Cardiac septum (tissue), 1 donor: ENCODE results near the gene KIF23. TPM values are rescaled to one million over a fixed set of nuclear protein-coding genes. Genes with fewer than 3 reads are reported as not detected.

Experiments
- DNase-seq: peaks from one replicate; pipeline ENCODE4 v3.0.0-alpha.2; 2020; ENCODE audit warnings: low spot score
- intact Hi-C: fragments of 100-400 bp; cut with DNase I; formaldehyde crosslinking; loops from one replicate; pipeline ENCODE4 v1.14.0; 2022
- total RNA-seq: library from RNA; stranded (reverse); fragmentation: NEBNext Ultra II Directional; extraction: Animal tissue kit (Norgen Biotek cat#: 25700); gene quantifications from one replicate; pipeline ENCODE4 v1.2.1, GENCODE V29; 2021
- donor health status: DM: no; HTN: no; CAD: no.

The KIF23 gene
- total RNA-seq, 1 donor from 2014 or later = 1.3 TPM

GRCh38 chr15:69392352-69392751 is 21.8 kb upstream of the KIF23 start:
- intact Hi-C loops = loop anchor here (10.0 kb wide), 1 partner anchor 118 kb away; no protein-coding TSS in a partner anchor
- DNase-seq = no peak

GRCh38 chr15:69393831-69394491 is 20.2 kb upstream of the KIF23 start:
- intact Hi-C loops = loop anchor here (10.0 kb wide), 1 partner anchor 119 kb away; no protein-coding TSS in a partner anchor
- DNase-seq = no peak

GRCh38 chr15:69394556-69395282 is 19.4 kb upstream of the KIF23 start:
- DNase-seq = peak; percentile 91
- intact Hi-C loops = loop anchor here (1.0 to 10.0 kb wide), 2 partner anchors 120 to 335 kb away; no protein-coding TSS in a partner anchor

- intact Hi-C loops = loop anchor here (1.0 to 10.0 kb wide), 2 partner anchors 121 to 336 kb away; no protein-coding TSS in a partner anchor
- no peak for DNase-seq
Measured at GRCh38 chr15:69395460-69395859, 18.7 kb upstream of the KIF23 start.

- intact Hi-C loops = loop anchor here (1.0 to 10.0 kb wide), 2 partner anchors 121 to 337 kb away; no protein-coding TSS in a partner anchor
- DNase-seq = no peak
Measured at GRCh38 chr15:69395991-69396390, 18.2 kb upstream of the KIF23 start.

- no peak for DNase-seq
- intact Hi-C loops = loop anchor here (10.0 kb wide), 1 partner anchor 124 kb away; no protein-coding TSS in a partner anchor
Measured at GRCh38 chr15:69398491-69398891, 15.7 kb upstream of the KIF23 start.

- intact Hi-C loops = no loop called here
Measured at GRCh38 chr15:69400850-69401249, 13.3 kb upstream of the KIF23 start.

GRCh38 chr15:69402816-69403215 is 11.3 kb upstream of the KIF23 start:
- intact Hi-C loops = no loop called here
- DNase-seq = no peak

More at GRCh38 chr15:69400850-69401249, 13.3 kb upstream of the KIF23 start:
- DNase-seq = no peak

- no peak for DNase-seq
- intact Hi-C loops = no loop called here
Measured at GRCh38 chr15:69403594-69403993, 10.6 kb upstream of the KIF23 start.

- intact Hi-C loops = no loop called here
- no peak for DNase-seq
Measured at GRCh38 chr15:69405110-69405509, 9.0 kb upstream of the KIF23 start.

- intact Hi-C loops = no loop called here
Measured at GRCh38 chr15:69407719-69408400, 6.3 kb upstream of the KIF23 start.

GRCh38 chr15:69408841-69409240 is 5.3 kb upstream of the KIF23 start:
- no peak for DNase-seq
- intact Hi-C loops = no loop called here

More at GRCh38 chr15:69407719-69408400, 6.3 kb upstream of the KIF23 start:
- no peak for DNase-seq

GRCh38 chr15:69410248-69410874 is 3.8 kb upstream of the KIF23 start:
- DNase-seq = no peak
- intact Hi-C loops = no loop called here

- no peak for DNase-seq
- intact Hi-C loops = no loop called here
Measured at GRCh38 chr15:69412274-69412673, 1.9 kb upstream of the KIF23 start.

GRCh38 chr15:69412701-69413100 is 1.4 kb upstream of the KIF23 start:
- intact Hi-C loops = no loop called here

GRCh38 chr15:69414701-69415167 is 585 bp downstream of the KIF23 start:
- intact Hi-C loops = no loop called here
- DNase-seq = no peak

More at GRCh38 chr15:69412701-69413100, 1.4 kb upstream of the KIF23 start:
- DNase-seq = no peak

- intact Hi-C loops = no loop called here
Measured at GRCh38 chr15:69415381-69415780, 1.2 kb downstream of the KIF23 start.

GRCh38 chr15:69417581-69417980 is 3.4 kb downstream of the KIF23 start:
- intact Hi-C loops = no loop called here
- DNase-seq = no peak

More at GRCh38 chr15:69415381-69415780, 1.2 kb downstream of the KIF23 start:
- DNase-seq = no peak

- intact Hi-C loops = no loop called here
- no peak for DNase-seq
Measured at GRCh38 chr15:69421498-69421897, 7.3 kb downstream of the KIF23 start.
